Endothelial cell of umbilical vein (primary cell): ENCODE results near the gene GOLPH3. TPM values are rescaled to one million over a fixed set of nuclear protein-coding genes. Genes with fewer than 3 reads are reported as not detected.

Experiments
- BruUV-seq: library from RNA; stranded (reverse); fragments of 400-500 nt; replicated peaks from 2 replicates; lab custom pipeline; 2021; lab: Mats Ljungman, UMichigan
- CTCF ChIA-PET: fragments of 300-600, 350-600 bp; sonication (Branson Sonifier 250); formaldehyde crosslinking; loops from one replicate; lab custom pipeline; 2021; ENCODE audit warnings: antibody characterized with exemption, inconsistent platforms; lab: Charles Lee
- POLR2A ChIA-PET: fragments of 300-600, 350-600 bp; sonication (Branson Sonifier 250); formaldehyde crosslinking; loops from one replicate; lab custom pipeline; 2021; ENCODE audit warnings: antibody characterized with exemption, inconsistent platforms; lab: Charles Lee
- DNase-seq: peaks from one replicate; pipeline ENCODE4 v3.0.0-alpha.2; 2011; ENCODE audit warnings: low read depth, low spot score
- FAIRE-seq: peaks from 2 replicates; lab custom pipeline; 2011; peaks lifted over from hg19 to GRCh38; lab: Jason Lieb, UNC
- H2AFZ ChIP-seq: 2 replicates; pipeline ENCODE4 v1.6.0; 2012; ENCODE audit warnings: low read depth, low read length, control low read depth, inconsistent platforms
- H3K27ac ChIP-seq: 2 replicates; pipeline ENCODE4 v1.5.1; 2011; ENCODE audit warnings: low read depth, mild to moderate bottlenecking, control low read depth, low read length, moderate library complexity; ENCODE audit not compliant: insufficient read depth
- H3K27me3 ChIP-seq, 2 experiments: 2 replicates each; pipeline versions ENCODE4 v1.6.0 to v1.6.1; 2011; ENCODE audit warnings: low read length in 2 of 2, mixed read lengths in 1 of 2; ENCODE audit not compliant: control insufficient read depth in 2 of 2, insufficient read depth in 2 of 2
- H3K36me3 ChIP-seq, 2 experiments: 2 replicates in 1 of 2; 3 replicates in 1 of 2; pipeline ENCODE4 v1.5.1; 2011; ENCODE audit warnings: low read length in 2 of 2, mild to moderate bottlenecking in 1 of 2, moderate library complexity in 1 of 2; ENCODE audit not compliant: control insufficient read depth in 2 of 2, insufficient read depth in 2 of 2; ENCODE audit errors: extremely low read depth in 1 of 2
- H3K4me1 ChIP-seq: 3 replicates; pipeline ENCODE4 v1.5.1; 2011; ENCODE audit warnings: mild to moderate bottlenecking, low read length; ENCODE audit not compliant: control insufficient read depth, insufficient read depth; ENCODE audit errors: extremely low read depth
- H3K4me2 ChIP-seq: 2 replicates; pipeline ENCODE4 v1.6.1; 2011; ENCODE audit warnings: low read length, control low read depth, mixed read lengths; ENCODE audit not compliant: insufficient read depth
- H3K4me3 ChIP-seq, 3 experiments: fragments of 200-600 bp in 1 of 3; sonication (generic), shearing (Covaris generic) in 1 of 3; replicated peaks in 1 of 3; 2 replicates each; pipeline ENCODE4 v1.5.1; 2011 to 2016; ENCODE audit warnings: control low read depth in 3 of 3, low read length in 3 of 3, mild to moderate bottlenecking in 2 of 3, inconsistent platforms in 1 of 3, low read depth in 1 of 3, moderate library complexity in 1 of 3; ENCODE audit not compliant: insufficient read depth in 1 of 3
- H3K79me2 ChIP-seq: 2 replicates; pipeline ENCODE4 v1.6.0; 2012; ENCODE audit warnings: low read length, inconsistent platforms; ENCODE audit not compliant: control insufficient read depth, insufficient read depth
- H3K9ac ChIP-seq: replicated peaks from 2 replicates; pipeline ENCODE3; 2011; ENCODE audit warnings: low read length, control low read depth; ENCODE audit not compliant: insufficient read depth; ENCODE audit errors: extremely low read depth
- H3K9me1 ChIP-seq: replicated peaks from 3 replicates; pipeline ENCODE4 v1.6.0; 2011; ENCODE audit warnings: mild to moderate bottlenecking, low read length; ENCODE audit not compliant: control insufficient read depth, insufficient read depth; ENCODE audit errors: extremely low read depth
- H3K9me3 ChIP-seq: replicated peaks from 2 replicates; pipeline ENCODE4 v1.5.1; 2012; ENCODE audit warnings: low read length, inconsistent platforms; ENCODE audit not compliant: control insufficient read depth, insufficient read depth
- H4K20me1 ChIP-seq: replicated peaks from 2 replicates; pipeline ENCODE3; 2011; ENCODE audit warnings: mild to moderate bottlenecking, low read length; ENCODE audit not compliant: control insufficient read depth, insufficient read depth; ENCODE audit errors: extremely low read depth
- EZH2 ChIP-seq: IDR thresholded peaks from 2 replicates; pipeline ENCODE4 v1.6.1; 2012; ENCODE audit warnings: borderline replicate concordance, low read depth, mild to moderate bottlenecking, moderate library complexity, low read length, inconsistent platforms; ENCODE audit not compliant: severe bottlenecking
- FOS ChIP-seq: IDR thresholded peaks from 2 replicates; pipeline ENCODE4 v1.6.1; 2011; ENCODE audit warnings: mild to moderate bottlenecking, low read length, moderate library complexity, borderline replicate concordance; ENCODE audit not compliant: insufficient read depth
- GATA2 ChIP-seq: IDR thresholded peaks from 2 replicates; pipeline ENCODE4 v1.7.0; 2011; ENCODE audit warnings: low read depth, mild to moderate bottlenecking, moderate library complexity, mixed read lengths, low read length; ENCODE audit not compliant: insufficient read length, insufficient read depth
- JUN ChIP-seq: IDR thresholded peaks from 2 replicates; pipeline ENCODE4 v1.6.1; 2011; ENCODE audit warnings: borderline replicate concordance, low read depth; ENCODE audit not compliant: insufficient read length, insufficient read depth
- MYC ChIP-seq: IDR thresholded peaks from one replicate; pipeline ENCODE4 v1.6.1; 2011; ENCODE audit warnings: mild to moderate bottlenecking, low read depth, low read length
- POLR2A ChIP-seq: IDR thresholded peaks from 2 replicates; pipeline ENCODE4 v1.6.1; 2012; ENCODE audit warnings: low read depth, mild to moderate bottlenecking, control low read depth, low read length
- POLR2AphosphoS5 ChIP-seq: IDR thresholded peaks from 2 replicates; pipeline ENCODE4 v1.6.1; 2012; ENCODE audit warnings: low read depth, mild to moderate bottlenecking, control low read depth, low read length, moderate library complexity; ENCODE audit not compliant: insufficient read depth
- dilution Hi-C: fragments of 300-500 bp; cut with MboI; formaldehyde crosslinking; loops from one replicate; pipeline ENCODE4 v1.15.0; 2019; ENCODE audit warnings: low sequenced_read_pairs; ENCODE audit not compliant: extremely low pct_ligation_motif_present
- intact Hi-C: fragments of 100-400 bp; cut with micrococcal nuclease; formaldehyde crosslinking; loops from one replicate; pipeline ENCODE4 v1.10.0; 2022
- polyA plus RNA-seq, 4 experiments: library from polyadenylated mRNA; depleted of rRNA in 3 of 4; stranded (reverse) in 3 of 4; unstranded in 1 of 4; fragments of >200 nt; gene quantifications; 2 replicates each; pipeline versions ENCODE4 v1.2.1 to v1.2.3, GENCODE V29; 2011 to 2012; ENCODE audit warnings: missing spikeins in 1 of 4
- total RNA-seq: library from RNA; stranded (reverse); gene quantifications from 2 replicates; pipeline ENCODE4 v1.2.3, GENCODE V29; 2021
- TF ChIP-seq, protein P1 (sequence below), 2 donors: IDR thresholded peaks; 1 replicate in 1 of 2; 2 replicates in 1 of 2; pipeline ENCODE4 v1.5.1; 2011; ENCODE audit warnings: low read length in 2 of 2, mild to moderate bottlenecking in 2 of 2, moderate library complexity in 2 of 2, control low read depth in 1 of 2, inconsistent platforms in 1 of 2, low read depth in 1 of 2; ENCODE audit not compliant: insufficient read depth in 1 of 2; ENCODE audit errors: extremely low read depth in 1 of 2
- TF ChIP-seq, protein P2 (sequence below): IDR thresholded peaks from 2 replicates; pipeline ENCODE4 v1.6.1; 2011; ENCODE audit not compliant: insufficient read depth, insufficient read length

The GOLPH3 gene
- total and polyA plus RNA-seq, 2 donors (not counting 3 experiments of a cell fraction or from before 2014, with no cell fraction given), result 38.1 to 70.2 TPM

DNA sequence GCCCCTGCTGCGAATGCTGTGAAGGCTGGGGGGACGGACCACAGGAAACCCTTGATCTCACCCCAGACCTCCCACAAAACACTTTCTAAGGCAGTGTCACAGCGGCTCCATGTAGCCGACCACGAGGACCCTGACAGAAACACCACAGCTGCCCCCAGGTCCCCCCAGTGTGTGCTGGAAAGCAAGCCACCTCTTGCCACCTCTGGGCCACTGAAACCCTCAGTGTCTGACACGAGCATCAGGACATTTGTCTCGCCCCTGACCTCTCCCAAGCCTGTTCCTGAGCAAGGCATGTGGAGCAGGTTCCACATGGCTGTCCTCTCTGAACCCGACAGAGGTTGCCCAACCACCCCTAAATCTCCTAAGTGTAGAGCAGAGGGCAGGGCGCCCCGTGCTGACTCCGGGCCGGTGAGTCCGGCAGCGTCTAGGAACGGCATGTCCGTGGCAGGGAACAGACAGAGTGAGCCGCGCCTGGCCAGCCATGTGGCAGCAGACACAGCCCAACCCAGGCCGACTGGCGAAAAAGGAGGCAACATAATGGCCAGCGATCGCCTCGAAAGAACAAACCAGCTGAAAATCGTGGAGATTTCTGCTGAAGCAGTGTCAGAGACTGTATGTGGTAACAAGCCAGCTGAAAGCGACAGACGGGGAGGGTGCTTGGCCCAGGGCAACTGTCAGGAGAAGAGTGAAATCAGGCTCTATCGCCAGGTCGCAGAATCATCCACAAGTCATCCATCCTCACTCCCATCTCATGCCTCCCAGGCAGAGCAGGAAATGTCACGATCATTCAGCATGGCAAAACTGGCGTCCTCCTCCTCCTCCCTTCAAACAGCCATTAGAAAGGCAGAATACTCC, 84.7 kb downstream of the GOLPH3 start:
- no peak for TF ChIP-seq POLR2AphosphoS5
- no peak for TF ChIP-seq GATA2
- TF ChIP-seq, protein P1, sequence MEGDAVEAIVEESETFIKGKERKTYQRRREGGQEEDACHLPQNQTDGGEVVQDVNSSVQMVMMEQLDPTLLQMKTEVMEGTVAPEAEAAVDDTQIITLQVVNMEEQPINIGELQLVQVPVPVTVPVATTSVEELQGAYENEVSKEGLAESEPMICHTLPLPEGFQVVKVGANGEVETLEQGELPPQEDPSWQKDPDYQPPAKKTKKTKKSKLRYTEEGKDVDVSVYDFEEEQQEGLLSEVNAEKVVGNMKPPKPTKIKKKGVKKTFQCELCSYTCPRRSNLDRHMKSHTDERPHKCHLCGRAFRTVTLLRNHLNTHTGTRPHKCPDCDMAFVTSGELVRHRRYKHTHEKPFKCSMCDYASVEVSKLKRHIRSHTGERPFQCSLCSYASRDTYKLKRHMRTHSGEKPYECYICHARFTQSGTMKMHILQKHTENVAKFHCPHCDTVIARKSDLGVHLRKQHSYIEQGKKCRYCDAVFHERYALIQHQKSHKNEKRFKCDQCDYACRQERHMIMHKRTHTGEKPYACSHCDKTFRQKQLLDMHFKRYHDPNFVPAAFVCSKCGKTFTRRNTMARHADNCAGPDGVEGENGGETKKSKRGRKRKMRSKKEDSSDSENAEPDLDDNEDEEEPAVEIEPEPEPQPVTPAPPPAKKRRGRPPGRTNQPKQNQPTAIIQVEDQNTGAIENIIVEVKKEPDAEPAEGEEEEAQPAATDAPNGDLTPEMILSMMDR (IDR thresholded peaks at IDR 0.05; ENCODE audit: extremely low read depth in 1 of 2, insufficient read depth in 1 of 2, low read depth in 1 of 2, low read length in 2 of 2), result no peak
- TF ChIP-seq JUN, result no peak
- no peak for TF ChIP-seq POLR2A
- TF ChIP-seq FOS, result no peak
- TF ChIP-seq EZH2, result no peak
- TF ChIP-seq MYC, result no peak
- TF ChIP-seq, protein P2, sequence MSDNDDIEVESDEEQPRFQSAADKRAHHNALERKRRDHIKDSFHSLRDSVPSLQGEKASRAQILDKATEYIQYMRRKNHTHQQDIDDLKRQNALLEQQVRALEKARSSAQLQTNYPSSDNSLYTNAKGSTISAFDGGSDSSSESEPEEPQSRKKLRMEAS, result no peak
- no peaks in the 10 kb centered on the region for H3K9me3 ChIP-seq
- no peaks in the 10 kb centered on the region for H3K27me3 ChIP-seq
- DNase-seq (no peak), FAIRE-seq (no peak)
- no peak overlapping the region for H3K9ac ChIP-seq
- no TSS peak for BruUV-seq
- H3K36me3 ChIP-seq, result no peaks in the 10 kb centered on the region
- POLR2A ChIA-PET, result no interaction called here
- no peak overlapping the region for H2AFZ ChIP-seq
- H3K4me3 ChIP-seq, result no peak overlapping the region
- no peak overlapping the region for H3K4me2 ChIP-seq
- no peaks in the 10 kb centered on the region for H3K9me1 ChIP-seq
- no peaks in the 10 kb centered on the region for H3K4me1 ChIP-seq
- dilution Hi-C loops, result no loop called here
- intact Hi-C loops, result no loop called here
- H3K79me2 ChIP-seq, result no peaks in the 10 kb centered on the region
- CTCF ChIA-PET, result no interaction called here
- no peaks in the 10 kb centered on the region for H4K20me1 ChIP-seq
- H3K27ac ChIP-seq, result no peak overlapping the region
